ENCODE data around the gene RTP3.

- TF ChIP-seq CTCF (IDR thresholded peaks at IDR 0.05) = no peak
- no peak for TF ChIP-seq POLR2A (IDR thresholded peaks at IDR 0.05)
- no peak for TF ChIP-seq EP300 (IDR thresholded peaks at IDR 0.05)
- no peak for TF ChIP-seq POLR2AphosphoS5 (IDR thresholded peaks at IDR 0.05)
These were observed 7.3 kb upstream of the RTP3 start for GRCh38 chr3:46490338-46491084.

All from gastroesophageal sphincter (tissue), 3 donors.